ENCODE results near the gene PDZK1IP1. TPM values are rescaled to one million over a fixed set of nuclear protein-coding genes. Genes with fewer than 3 reads are reported as not detected.

Gene PDZK1IP1
- total RNA-seq, 2 donors from 2014 or later = 5.9 to 36.1 TPM

- TF ChIP-seq POLR2A (IDR thresholded peaks at IDR 0.05) (no peak), CTCF (IDR thresholded peaks at IDR 0.05) (no peak), POLR2AphosphoS5 (IDR thresholded peaks at IDR 0.05) (no peak)
- intact Hi-C loops (cut with DNase I) = no loop called here
- H3K27ac ChIP-seq = no peak overlapping the region
- H3K9me3 ChIP-seq = no peaks in the 10 kb centered on the region
- H3K27me3 ChIP-seq (replicated peaks; ENCODE audit: insufficient read depth) = peaks cover 3% of the 10 kb centered on the region
- no peaks in the 10 kb centered on the region for H3K36me3 ChIP-seq
- no peak for DNase-seq (ENCODE audit: low spot score)
- H3K4me3 ChIP-seq = no peak overlapping the region
- 70% methylated on average over 3 of the region's 3 CpGs for WGBS
- no peaks in the 10 kb centered on the region for H3K4me1 ChIP-seq (replicated peaks)
These were observed 20.8 kb upstream of the PDZK1IP1 start for GRCh38 chr1:47210666-47211065.

- no peaks in the 10 kb centered on the region for H3K36me3 ChIP-seq
- no peaks in the 10 kb centered on the region for H3K4me1 ChIP-seq (replicated peaks)
- no peaks in the 10 kb centered on the region for H3K9me3 ChIP-seq
- TF ChIP-seq POLR2AphosphoS5 (IDR thresholded peaks at IDR 0.05) = no peak
- TF ChIP-seq POLR2A (IDR thresholded peaks at IDR 0.05) = no peak
- TF ChIP-seq CTCF (IDR thresholded peaks at IDR 0.05) = no peak
- intact Hi-C loops (cut with DNase I) = no loop called here
- 68% methylated on average over 3 of the region's 3 CpGs for WGBS
- no peak overlapping the region for H3K4me3 ChIP-seq
- no peak for DNase-seq (ENCODE audit: low spot score)
- no peak overlapping the region for H3K27ac ChIP-seq
- H3K27me3 ChIP-seq (replicated peaks; ENCODE audit: insufficient read depth) = peaks cover 3% of the 10 kb centered on the region
These were observed 20.0 kb upstream of the PDZK1IP1 start for GRCh38 chr1:47209725-47210325.

- TF ChIP-seq CTCF (IDR thresholded peaks at IDR 0.05) = no peak
- no peak for TF ChIP-seq POLR2AphosphoS5 (IDR thresholded peaks at IDR 0.05)
- no peak for TF ChIP-seq POLR2A (IDR thresholded peaks at IDR 0.05)
- Histone ChIP-seq H3K36me3 (no peaks in the 10 kb centered on the region), H3K27ac (no peak overlapping the region), H3K27me3 (replicated peaks; ENCODE audit: insufficient read depth) (peaks cover 3% of the 10 kb centered on the region), H3K4me3 (no peak overlapping the region), H3K9me3 (no peaks in the 10 kb centered on the region), H3K4me1 (replicated peaks) (no peaks in the 10 kb centered on the region)
- intact Hi-C loops (cut with DNase I) = no loop called here
- WGBS = 52% methylated on average over 8 of the region's 8 CpGs
- no peak for DNase-seq (ENCODE audit: low spot score)
These were observed 19.3 kb upstream of the PDZK1IP1 start for GRCh38 chr1:47209091-47209490.

GRCh38 chr1:47208374-47208850 is 18.6 kb upstream of the PDZK1IP1 start:
- Histone ChIP-seq H3K4me1 (replicated peaks) (no peaks in the 10 kb centered on the region), H3K27ac (no peak overlapping the region), H3K27me3 (replicated peaks; ENCODE audit: insufficient read depth) (peaks cover 3% of the 10 kb centered on the region), H3K4me3 (no peak overlapping the region), H3K36me3 (no peaks in the 10 kb centered on the region), H3K9me3 (no peaks in the 10 kb centered on the region)
- TF ChIP-seq CTCF (IDR thresholded peaks at IDR 0.05) (no peak), POLR2A (IDR thresholded peaks at IDR 0.05) (no peak), POLR2AphosphoS5 (IDR thresholded peaks at IDR 0.05) (no peak)
- intact Hi-C loops (cut with DNase I) = no loop called here
- DNase-seq (ENCODE audit: low spot score) = no peak
- 45% methylated on average over 11 of the region's 11 CpGs for WGBS

- no peak overlapping the region for H3K4me3 ChIP-seq
- intact Hi-C loops (cut with DNase I) = no loop called here
- no peaks in the 10 kb centered on the region for H3K36me3 ChIP-seq
- WGBS = 60% methylated on average over 8 of the region's 8 CpGs
- H3K4me1 ChIP-seq (replicated peaks) = no peaks in the 10 kb centered on the region
- H3K9me3 ChIP-seq = no peaks in the 10 kb centered on the region
- H3K27ac ChIP-seq = no peak overlapping the region
- H3K27me3 ChIP-seq (replicated peaks; ENCODE audit: insufficient read depth) = peaks cover 3% of the 10 kb centered on the region
- DNase-seq (ENCODE audit: low spot score) = no peak
- TF ChIP-seq POLR2A (IDR thresholded peaks at IDR 0.05) (no peak), CTCF (IDR thresholded peaks at IDR 0.05) (no peak), POLR2AphosphoS5 (IDR thresholded peaks at IDR 0.05) (no peak)
These were observed 18.1 kb upstream of the PDZK1IP1 start for GRCh38 chr1:47207803-47208373.
